ENCODE measurements around the gene AJAP1.

Gene AJAP1

GRCh38 chr1:4724695-4725250 lies 70.4 kb downstream of the AJAP1 start:
- H3K27ac ChIP-seq = no peak overlapping the region

GRCh38 chr1:4725416-4725815 lies 71.0 kb downstream of the AJAP1 start:
- H3K27ac ChIP-seq = no peak overlapping the region
- no peak for DNase-seq (ENCODE audit: low read depth, low spot score)

More at GRCh38 chr1:4724695-4725250, 70.4 kb downstream of the AJAP1 start:
- no peak for DNase-seq (ENCODE audit: low read depth, low spot score)

DNA sequence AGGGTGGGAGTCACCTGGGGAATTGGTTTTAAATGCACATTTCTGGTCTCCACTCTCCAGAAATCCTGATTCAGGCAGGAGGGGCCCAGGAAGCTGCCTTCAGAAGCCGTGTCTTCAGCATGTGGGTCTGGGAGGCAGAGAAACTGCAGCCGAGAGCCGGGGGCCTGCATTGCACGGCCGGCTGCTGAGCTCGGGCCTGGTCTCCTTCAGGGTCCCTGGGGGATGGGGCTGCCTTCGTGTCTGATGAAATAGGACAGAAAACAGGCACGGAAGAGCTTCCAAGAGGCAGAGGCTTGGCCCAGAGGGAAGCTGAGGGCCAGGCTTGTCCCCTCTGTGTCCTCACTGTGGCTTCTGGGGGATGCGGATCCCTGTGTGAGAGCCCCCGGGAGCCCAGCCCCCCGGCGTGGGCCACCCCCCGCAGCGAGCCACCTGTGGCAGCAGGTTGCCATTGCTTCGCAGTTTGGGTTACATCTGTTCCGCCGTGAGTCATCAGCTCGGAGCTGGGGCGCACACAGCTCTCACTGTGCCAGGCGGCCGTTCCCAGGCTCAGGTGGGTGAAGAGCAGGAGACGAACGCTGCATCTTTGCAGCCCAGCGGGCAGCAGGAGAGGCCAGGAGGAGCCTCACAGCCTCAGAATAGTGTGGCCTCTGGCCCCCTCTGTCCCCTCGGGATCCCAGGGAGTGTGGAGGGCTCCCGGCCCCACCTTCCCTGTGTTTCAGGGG lies 72.4 kb downstream of the AJAP1 start:
- no peak overlapping the region for H3K27ac ChIP-seq
- DNase-seq (ENCODE audit: low read depth, low spot score) = no peak

DNA sequence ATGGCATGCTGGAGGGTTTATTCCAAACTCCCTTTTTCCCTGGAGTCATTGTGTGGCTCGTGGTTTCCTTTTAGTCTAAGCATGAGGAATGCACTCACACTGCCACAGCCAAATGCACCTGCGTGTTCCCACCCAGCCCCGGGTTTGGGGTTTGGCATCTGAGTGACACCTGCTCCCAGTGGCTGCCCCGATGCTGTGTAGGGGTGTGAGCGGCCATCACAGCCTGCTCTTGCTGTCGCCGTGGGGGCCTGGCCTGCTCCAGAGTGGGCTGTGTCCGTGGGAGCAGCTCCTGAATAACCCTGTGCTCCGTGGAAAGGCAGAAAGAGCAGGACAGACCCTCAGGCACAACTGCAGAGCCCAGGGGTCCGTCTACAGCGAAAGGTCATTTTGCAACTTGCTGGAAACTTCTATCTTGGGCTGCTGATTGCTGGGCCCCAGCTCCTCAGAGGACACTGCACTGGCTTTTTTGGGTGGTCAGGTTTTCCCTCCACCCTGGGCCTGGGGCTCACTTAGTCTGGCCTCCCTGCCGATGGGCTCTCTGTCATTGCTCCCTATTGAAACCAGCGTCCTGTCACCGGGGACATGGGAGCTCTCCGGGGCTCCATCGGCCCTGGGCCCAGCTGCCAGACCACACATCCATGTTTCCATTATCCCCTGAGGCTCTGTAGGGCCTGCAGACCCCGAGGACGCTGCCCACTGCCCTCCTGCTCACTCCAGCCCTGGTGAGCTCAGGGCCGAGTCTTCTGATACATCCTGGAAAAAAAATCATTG lies 74.1 kb downstream of the AJAP1 start:
- no peak overlapping the region for H3K27ac ChIP-seq
- DNase-seq (ENCODE audit: low read depth, low spot score) = no peak

- DNase-seq (ENCODE audit: low read depth, low spot score) = no peak
- no peak overlapping the region for H3K27ac ChIP-seq
Measured at GRCh38 chr1:4729090-4729471, 74.7 kb downstream of the AJAP1 start.

- no peak for DNase-seq (ENCODE audit: low read depth, low spot score)
- no peak overlapping the region for H3K27ac ChIP-seq
Measured at GRCh38 chr1:4730078-4730477, 75.7 kb downstream of the AJAP1 start.

DNA sequence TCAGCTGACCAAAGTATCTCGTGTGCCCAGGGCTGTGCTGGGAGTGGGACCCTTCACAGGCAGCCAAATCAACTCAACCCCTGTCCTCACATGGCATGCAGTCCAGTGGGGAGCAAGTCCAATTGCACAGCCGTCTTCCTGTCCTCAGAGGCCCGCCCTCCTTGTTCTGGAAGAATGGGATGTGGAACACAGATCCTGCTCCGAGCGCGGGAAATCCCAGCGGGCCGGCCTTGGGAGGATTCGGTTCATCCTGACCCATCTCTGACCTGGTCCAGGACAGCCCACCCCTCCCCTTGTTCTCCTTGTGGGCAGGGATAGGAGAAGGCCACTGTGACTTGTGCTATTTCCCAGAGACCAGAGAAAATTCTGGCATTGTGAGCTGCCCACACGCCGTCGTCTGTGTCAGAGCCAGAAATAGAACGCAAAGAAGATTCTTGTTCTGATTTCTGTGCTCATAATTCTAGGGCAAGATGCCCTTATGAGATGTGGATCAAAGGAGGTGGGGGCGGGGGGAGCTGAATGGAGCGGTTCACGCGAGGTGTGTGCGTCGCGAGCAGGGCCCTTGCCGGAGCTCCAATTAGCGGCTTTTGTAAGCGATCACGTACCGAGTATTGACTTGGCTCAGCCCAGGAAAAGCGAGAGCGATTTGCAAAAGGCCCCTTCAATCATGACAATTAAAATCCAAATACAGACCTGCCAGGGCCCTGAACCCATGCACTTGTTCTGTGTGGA lies 79.2 kb downstream of the AJAP1 start:
- no peak overlapping the region for H3K27ac ChIP-seq
- DNase-seq (ENCODE audit: low read depth, low spot score) = no peak

- DNase-seq (ENCODE audit: low read depth, low spot score) = no peak
- H3K27ac ChIP-seq = no peak overlapping the region
Measured at GRCh38 chr1:4734219-4734618, 79.8 kb downstream of the AJAP1 start.

DNA sequence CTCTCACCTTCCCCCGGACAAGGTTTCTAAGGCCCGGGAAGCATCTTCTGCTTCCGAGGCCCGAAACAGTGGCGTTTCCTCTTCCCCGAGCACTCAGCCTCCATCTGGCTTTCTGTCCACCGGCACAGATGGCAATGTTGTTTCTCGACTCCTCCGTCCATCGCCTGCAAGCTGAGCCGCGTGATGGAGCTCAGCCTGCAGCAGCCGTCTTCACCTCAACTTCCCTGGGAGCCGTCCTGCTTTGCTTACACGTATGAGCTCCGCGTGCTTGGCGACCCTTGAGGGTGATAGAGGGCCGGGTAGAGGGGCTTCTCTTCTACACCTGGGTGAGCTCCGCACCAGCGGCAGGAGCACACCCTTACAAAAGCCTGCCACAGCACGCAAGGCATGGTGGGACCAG lies 80.4 kb downstream of the AJAP1 start:
- H3K27ac ChIP-seq = no peak overlapping the region
- DNase-seq (ENCODE audit: low read depth, low spot score) = no peak

GRCh38 chr1:4736254-4736653 lies 81.8 kb downstream of the AJAP1 start:
- DNase-seq (ENCODE audit: low read depth, low spot score) = no peak
- H3K27ac ChIP-seq = no peak overlapping the region

GRCh38 chr1:4741876-4742423 lies 87.5 kb downstream of the AJAP1 start:
- DNase-seq (ENCODE audit: low read depth, low spot score) = no peak
- no peak overlapping the region for H3K27ac ChIP-seq

DNA sequence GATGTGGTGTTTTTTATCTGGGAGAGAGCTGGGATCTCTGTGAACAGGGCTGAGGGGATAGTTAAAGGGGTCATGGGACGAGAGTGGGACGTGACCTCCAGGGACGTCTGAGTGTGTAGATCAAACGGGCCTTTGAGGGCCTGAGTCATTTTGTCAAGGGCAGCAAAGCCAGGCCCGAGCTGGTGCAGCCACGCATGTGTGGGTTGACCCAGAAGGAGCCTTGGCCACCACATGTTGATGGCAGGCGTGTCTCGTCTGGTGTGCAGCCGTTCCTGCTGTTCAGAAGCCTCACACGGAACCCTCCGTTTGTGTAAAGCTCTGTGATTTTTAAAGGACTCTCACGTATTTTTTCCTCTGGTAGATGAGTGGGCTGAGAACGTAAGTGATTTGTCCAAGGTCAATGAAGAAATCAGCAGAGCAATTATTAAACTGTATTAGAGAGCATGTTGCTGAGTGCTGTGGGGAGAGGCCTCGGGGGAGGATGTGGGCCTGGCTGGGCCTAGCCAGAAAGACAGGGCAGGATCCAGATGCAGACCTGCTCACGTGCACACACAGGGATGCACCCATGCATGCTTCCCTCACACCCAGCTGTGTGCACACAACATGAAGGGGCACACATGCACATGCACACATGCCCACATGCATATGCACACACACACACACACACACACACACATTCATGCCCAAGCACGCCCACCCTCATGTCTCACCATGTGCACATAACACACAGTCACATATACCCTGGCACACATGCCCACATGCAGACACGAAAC lies 89.8 kb downstream of the AJAP1 start:
- H3K27ac ChIP-seq = no peak overlapping the region
- DNase-seq (ENCODE audit: low read depth, low spot score) = no peak

- H3K27ac ChIP-seq = no peak overlapping the region
- no peak for DNase-seq (ENCODE audit: low read depth, low spot score)
Measured at GRCh38 chr1:4745560-4745959, 91.2 kb downstream of the AJAP1 start.

DNA sequence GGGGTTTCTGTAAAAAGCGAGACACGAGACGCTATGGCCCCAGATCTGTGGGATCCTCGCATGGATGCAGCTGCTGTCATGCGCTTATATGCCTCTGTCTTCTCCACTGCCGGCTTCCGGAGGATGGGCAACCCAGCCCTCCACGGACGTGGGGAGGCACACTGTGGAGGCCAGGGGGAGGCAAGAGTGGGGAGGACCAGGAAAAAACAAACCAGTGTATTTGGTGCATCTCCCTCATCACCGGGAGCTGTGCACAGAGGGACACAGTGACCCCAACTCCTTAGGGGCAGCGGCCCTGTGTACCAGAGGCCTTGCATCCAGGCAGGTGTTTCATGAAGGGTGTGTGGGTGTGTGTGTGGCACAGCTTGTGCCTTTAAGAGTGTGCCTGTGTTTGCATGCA lies 95.0 kb downstream of the AJAP1 start:
- no peak for DNase-seq (ENCODE audit: low read depth, low spot score)

DNA sequence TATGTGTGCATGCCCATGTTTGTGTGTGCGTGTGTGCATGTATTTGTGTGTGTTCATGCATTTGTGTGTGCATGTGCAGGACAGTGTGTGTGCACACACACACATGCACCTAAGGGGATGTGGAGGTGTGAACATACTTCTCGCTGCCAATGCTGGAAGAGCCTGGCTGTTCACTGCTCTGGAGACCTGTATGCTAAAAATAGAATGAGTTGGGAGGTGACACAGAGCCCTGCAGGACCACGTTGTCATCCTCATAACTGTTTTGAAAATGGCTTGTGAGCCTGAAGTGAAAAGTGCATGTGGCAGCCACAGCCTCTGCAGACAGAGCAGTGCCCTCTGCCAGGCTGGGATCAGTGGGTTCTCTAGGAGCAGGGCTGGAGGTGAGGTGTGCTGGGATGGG lies 95.8 kb downstream of the AJAP1 start:
- no peak for DNase-seq (ENCODE audit: low read depth, low spot score)
- H3K27ac ChIP-seq = no peak overlapping the region

More for the DNA sequence above, 95.0 kb downstream of the AJAP1 start:
- no peak overlapping the region for H3K27ac ChIP-seq

DNA sequence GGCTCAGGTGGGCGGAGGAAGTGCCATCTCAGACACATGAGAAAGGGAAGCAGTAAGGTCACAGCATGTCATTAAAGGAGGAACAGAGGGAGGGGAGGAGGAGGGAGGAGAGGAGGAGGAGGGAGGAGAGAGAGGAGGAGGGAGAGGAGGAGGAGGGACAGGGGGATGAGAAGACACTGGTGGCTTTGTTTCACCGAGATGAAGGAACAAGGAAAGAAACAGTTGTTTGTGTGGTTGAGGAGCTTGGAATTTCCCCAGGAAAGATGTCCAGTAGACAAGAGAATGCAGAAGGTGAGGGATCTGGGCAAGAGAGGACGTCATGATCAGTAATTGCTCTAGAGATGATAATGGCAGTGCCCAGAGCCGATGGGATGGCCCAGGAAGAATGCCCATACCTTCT lies 97.7 kb downstream of the AJAP1 start:
- no peak for DNase-seq (ENCODE audit: low read depth, low spot score)
- no peak overlapping the region for H3K27ac ChIP-seq

DNA sequence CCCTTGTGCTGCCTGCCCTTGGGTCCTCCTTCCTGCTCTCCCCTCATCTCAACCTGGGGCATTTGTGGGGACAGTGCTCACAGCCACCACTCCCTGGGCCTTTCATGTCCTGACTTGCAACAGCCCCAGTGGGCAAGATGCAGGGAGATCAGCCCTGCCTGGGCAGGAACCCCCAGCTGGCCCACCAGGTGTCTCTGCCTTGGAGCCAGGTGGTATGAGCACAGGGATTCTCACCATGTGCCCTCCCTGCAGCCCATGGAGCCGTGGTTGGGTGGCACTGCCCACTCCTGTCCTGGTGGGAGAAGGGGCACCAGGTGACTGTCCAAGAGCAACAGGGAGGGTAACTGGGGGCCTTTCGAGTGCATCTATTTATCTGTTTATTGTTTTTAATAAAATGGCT lies 100.4 kb downstream of the AJAP1 start:
- H3K27ac ChIP-seq = no peak overlapping the region
- DNase-seq (ENCODE audit: low read depth, low spot score) = no peak

- no peak overlapping the region for H3K27ac ChIP-seq
- DNase-seq (ENCODE audit: low read depth, low spot score) = no peak
Measured at GRCh38 chr1:4755301-4755845, 101.0 kb downstream of the AJAP1 start.

GRCh38 chr1:4755864-4756504 lies 101.6 kb downstream of the AJAP1 start:
- no peak for DNase-seq (ENCODE audit: low read depth, low spot score)
- H3K27ac ChIP-seq = no peak overlapping the region

All from epithelial cell of prostate (primary cell).